ENCODE data around the gene SHROOM4.

GRCh38 chrX:50776248-50776647 lies 37.7 kb downstream of the SHROOM4 start:
- TF ChIP-seq ZNF180 (CRISPR knock-in tag; IDR thresholded peaks at IDR 0.05; ENCODE audit: borderline replicate concordance, low read depth), result no peak
- no peak for TF ChIP-seq THRA (CRISPR knock-in tag; IDR thresholded peaks at IDR 0.05; ENCODE audit: borderline replicate concordance)
- TF ChIP-seq MAFK (conservative IDR thresholded peaks at IDR 0.05 in 1 of 2, IDR thresholded peaks at IDR 0.05 in 1 of 2; ENCODE audit: low read length in 2 of 2), result no peak
- no peak for TF ChIP-seq SETDB1 (CRISPR knock-in tag; IDR thresholded peaks at IDR 0.05; ENCODE audit: borderline replicate concordance)
- TF ChIP-seq ZSCAN31 (CRISPR knock-in tag; IDR thresholded peaks at IDR 0.05; ENCODE audit: low read depth), result no peak
- no peak for TF ChIP-seq TCF7L2 (IDR thresholded peaks at IDR 0.05; ENCODE audit: low read depth, low read length)
- no peak for TF ChIP-seq ETV5 (CRISPR knock-in tag; IDR thresholded peaks at IDR 0.05; ENCODE audit: borderline replicate concordance)
- TF ChIP-seq KLF16 (CRISPR knock-in tag; IDR thresholded peaks at IDR 0.05), result no peak
- no peak for TF ChIP-seq EP300 (IDR thresholded peaks at IDR 0.05; ENCODE audit: low read depth in 2 of 2, low read length in 2 of 2)
- no peak for TF ChIP-seq EP300 (CRISPR knock-in tag; IDR thresholded peaks at IDR 0.05; ENCODE audit: borderline replicate concordance)
- no peak for TF ChIP-seq ZNF761 (CRISPR knock-in tag; conservative IDR thresholded peaks at IDR 0.05)
- no peak for TF ChIP-seq NFYB (CRISPR knock-in tag; IDR thresholded peaks at IDR 0.05)
- no peak for TF ChIP-seq MYNN (CRISPR knock-in tag; IDR thresholded peaks at IDR 0.05; ENCODE audit: low read depth)

Data from HepG2 (cell line).